SK-N-SH treated with all-trans-retinoic acid at 6 μM for 48 hours (cell line): ENCODE measurements around the gene MIDN.

ENCODE experiments used
- BACH2 ChIP-seq: fragments of 250-450 bp; sonication (Bioruptor Pico); IDR thresholded peaks from 2 replicates; pipeline ENCODE4 v1.9.0; 2021; ENCODE audit warnings: mild to moderate bottlenecking, borderline replicate concordance
- CREB5 ChIP-seq: fragments of 250-450 bp; sonication (Bioruptor Pico); IDR thresholded peaks from 2 replicates; pipeline ENCODE4 v1.5.1; 2020; ENCODE audit warnings: low read depth, mild to moderate bottlenecking, moderate library complexity
- PATZ1 ChIP-seq: fragments of 250-450 bp; sonication (Bioruptor Pico); IDR thresholded peaks from 2 replicates; pipeline ENCODE4 v1.8.0; 2020; ENCODE audit warnings: mild to moderate bottlenecking, moderate library complexity, borderline replicate concordance

- TF ChIP-seq BACH2 (CRISPR knock-in tag) (no peak), PATZ1 (CRISPR knock-in tag) (no peak), CREB5 (CRISPR knock-in tag) (no peak)
Measured at GRCh38 chr19:1237027-1237659, 11.2 kb upstream of the MIDN start.
